Thyroid gland (tissue), 4 donors: Measurements from ENCODE around the gene TMEFF2.

Source experiments
- POLR2A ChIP-seq, 2 donors: fragments of 450-650 bp; IDR thresholded peaks; one replicate each; pipeline ENCODE4 v1.6.1; 2017; ENCODE audit warnings: antibody characterized with exemption in 2 of 2, mild to moderate bottlenecking in 2 of 2, moderate library complexity in 1 of 2
- TF ChIP-seq, protein P1 (sequence below), 6 experiments: fragments of 200-600 bp in 3 of 6; fragments of 450-650 bp in 3 of 6; sonication (generic) in 3 of 6; IDR thresholded peaks; one replicate each; pipeline ENCODE4 v1.5.1; 2016 to 2019; ENCODE audit warnings: antibody characterized with exemption in 6 of 6, mild to moderate bottlenecking in 2 of 6, inconsistent platforms in 1 of 6, moderate library complexity in 1 of 6

- no peak for TF ChIP-seq POLR2A (IDR thresholded peaks at IDR 0.05)
- TF ChIP-seq, protein P1, sequence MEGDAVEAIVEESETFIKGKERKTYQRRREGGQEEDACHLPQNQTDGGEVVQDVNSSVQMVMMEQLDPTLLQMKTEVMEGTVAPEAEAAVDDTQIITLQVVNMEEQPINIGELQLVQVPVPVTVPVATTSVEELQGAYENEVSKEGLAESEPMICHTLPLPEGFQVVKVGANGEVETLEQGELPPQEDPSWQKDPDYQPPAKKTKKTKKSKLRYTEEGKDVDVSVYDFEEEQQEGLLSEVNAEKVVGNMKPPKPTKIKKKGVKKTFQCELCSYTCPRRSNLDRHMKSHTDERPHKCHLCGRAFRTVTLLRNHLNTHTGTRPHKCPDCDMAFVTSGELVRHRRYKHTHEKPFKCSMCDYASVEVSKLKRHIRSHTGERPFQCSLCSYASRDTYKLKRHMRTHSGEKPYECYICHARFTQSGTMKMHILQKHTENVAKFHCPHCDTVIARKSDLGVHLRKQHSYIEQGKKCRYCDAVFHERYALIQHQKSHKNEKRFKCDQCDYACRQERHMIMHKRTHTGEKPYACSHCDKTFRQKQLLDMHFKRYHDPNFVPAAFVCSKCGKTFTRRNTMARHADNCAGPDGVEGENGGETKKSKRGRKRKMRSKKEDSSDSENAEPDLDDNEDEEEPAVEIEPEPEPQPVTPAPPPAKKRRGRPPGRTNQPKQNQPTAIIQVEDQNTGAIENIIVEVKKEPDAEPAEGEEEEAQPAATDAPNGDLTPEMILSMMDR (IDR thresholded peaks at IDR 0.05): no peak
Measured at GRCh38 chr2:192153561-192153960, 41.2 kb downstream of the TMEFF2 start.
